ENCODE results near the gene KAZN.

KAZN gene

GRCh38 chr1:14809191-14809981 lies 210.9 kb downstream of the KAZN start:
- TF ChIP-seq CTCF (IDR thresholded peaks at IDR 0.05; ENCODE audit: borderline replicate concordance, insufficient read depth, low read depth, low read length): no peak

GRCh38 chr1:14810595-14811361 lies 212.3 kb downstream of the KAZN start:
- no peak for TF ChIP-seq CTCF (IDR thresholded peaks at IDR 0.05; ENCODE audit: borderline replicate concordance, insufficient read depth, low read depth, low read length)

More at GRCh38 chr1:14809191-14809981, 210.9 kb downstream of the KAZN start:
- H3K4me3 ChIP-seq (ENCODE audit: low read depth, low read length): no peak overlapping the region

GRCh38 chr1:14811573-14811972 lies 213.1 kb downstream of the KAZN start:
- no peak overlapping the region for H3K4me3 ChIP-seq (ENCODE audit: low read depth, low read length)
- no peak for TF ChIP-seq CTCF (IDR thresholded peaks at IDR 0.05; ENCODE audit: borderline replicate concordance, insufficient read depth, low read depth, low read length)

More at GRCh38 chr1:14810595-14811361, 212.3 kb downstream of the KAZN start:
- H3K4me3 ChIP-seq (ENCODE audit: low read depth, low read length): no peak overlapping the region

GRCh38 chr1:14812189-14812588 lies 213.7 kb downstream of the KAZN start:
- TF ChIP-seq CTCF (IDR thresholded peaks at IDR 0.05; ENCODE audit: borderline replicate concordance, insufficient read depth, low read depth, low read length): no peak
- no peak overlapping the region for H3K4me3 ChIP-seq (ENCODE audit: low read depth, low read length)

GRCh38 chr1:14815175-14815877 lies 216.8 kb downstream of the KAZN start:
- no peak for TF ChIP-seq CTCF (IDR thresholded peaks at IDR 0.05; ENCODE audit: borderline replicate concordance, insufficient read depth, low read depth, low read length)

GRCh38 chr1:14817223-14818170 lies 219.0 kb downstream of the KAZN start:
- no peak for TF ChIP-seq CTCF (IDR thresholded peaks at IDR 0.05; ENCODE audit: borderline replicate concordance, insufficient read depth, low read depth, low read length)
- no peak overlapping the region for H3K4me3 ChIP-seq (ENCODE audit: low read depth, low read length)

More at GRCh38 chr1:14815175-14815877, 216.8 kb downstream of the KAZN start:
- H3K4me3 ChIP-seq (ENCODE audit: low read depth, low read length): no peak overlapping the region
